Loucy (cell line): Measurements from ENCODE around the gene DHRSX.
"Not testable (repeated sequence)": the region's sequence is repeated elsewhere in the genome, so short reads cannot be mapped to it uniquely, and the experiment has no call there.

ENCODE experiments used
- H2AFZ ChIP-seq: fragments of 200-600 bp; sonication (generic); 2 replicates; pipeline ENCODE4 v1.6.0; 2016; ENCODE audit warnings: antibody characterized with exemption, mild to moderate bottlenecking, low read length, moderate library complexity
- H3F3A ChIP-seq: fragments of 200-600 bp; 2 replicates; pipeline ENCODE4 v1.6.0; 2016; ENCODE audit warnings: antibody characterized with exemption, low read depth, mild to moderate bottlenecking
- H3K27me3 ChIP-seq: fragments of 200-600 bp; sonication (generic); 2 replicates; pipeline ENCODE4 v1.6.1; 2014; ENCODE audit warnings: low read length, mild to moderate bottlenecking; ENCODE audit not compliant: insufficient read depth, poor library complexity, severe bottlenecking
- H3K36me3 ChIP-seq: fragments of 200-600 bp; sonication (generic); 2 replicates; pipeline ENCODE4 v1.6.1; 2016; ENCODE audit warnings: low read length; ENCODE audit not compliant: insufficient read depth
- H3K4me1 ChIP-seq: fragments of 200-600 bp; sonication (generic); 2 replicates; pipeline ENCODE4 v1.5.1; 2014; ENCODE audit warnings: low read length, mild to moderate bottlenecking; ENCODE audit not compliant: insufficient read depth, poor library complexity, severe bottlenecking
- H3K4me2 ChIP-seq: fragments of 200-600 bp; sonication (generic); 2 replicates; pipeline ENCODE4 v1.6.0; 2014; ENCODE audit warnings: antibody characterized with exemption, low read length, low read depth, mild to moderate bottlenecking; ENCODE audit not compliant: poor library complexity, severe bottlenecking
- H3K4me3 ChIP-seq: fragments of 200-600 bp; sonication (generic); 2 replicates; pipeline ENCODE4 v1.5.1; 2014; ENCODE audit warnings: low read length, mild to moderate bottlenecking, mixed read lengths; ENCODE audit not compliant: poor library complexity, severe bottlenecking
- H3K79me2 ChIP-seq: fragments of 200-600 bp; sonication (generic); 2 replicates; pipeline ENCODE4 v1.6.1; 2014; ENCODE audit warnings: low read length; ENCODE audit not compliant: insufficient read depth
- H3K9ac ChIP-seq: fragments of 200-600 bp; sonication (generic); 2 replicates; pipeline ENCODE4 v1.6.0; 2014; ENCODE audit warnings: mild to moderate bottlenecking, low read depth, low read length, moderate library complexity; ENCODE audit not compliant: poor library complexity, severe bottlenecking
- H3K9me2 ChIP-seq: fragments of 200-600 bp; sonication (generic); replicated peaks from 2 replicates; pipeline ENCODE4 v1.6.1; 2016; ENCODE audit warnings: low read depth, low read length, mixed read lengths
- H3K9me3 ChIP-seq: fragments of 200-600 bp; sonication (generic); 2 replicates; pipeline ENCODE4 v1.6.1; 2014; ENCODE audit warnings: mild to moderate bottlenecking, antibody characterized with exemption, low read length, low read depth; ENCODE audit not compliant: insufficient read depth
- H4K20me1 ChIP-seq: fragments of 200-600 bp; sonication (generic); 2 replicates; pipeline ENCODE4 v1.6.0; 2014; ENCODE audit warnings: antibody characterized with exemption, low read length, mild to moderate bottlenecking; ENCODE audit not compliant: insufficient read depth, poor library complexity, severe bottlenecking
- CTCF ChIP-seq: fragments of 200-600 bp; sonication (generic); conservative IDR thresholded peaks from 2 replicates; pipeline ENCODE4 v1.5.1; 2014; ENCODE audit warnings: mild to moderate bottlenecking, antibody characterized with exemption, low read length
- EZH2phosphoT487 ChIP-seq: fragments of 200-600 bp; IDR thresholded peaks from 2 replicates; pipeline ENCODE4 v1.6.1; 2018; ENCODE audit warnings: antibody characterized with exemption, mild to moderate bottlenecking, moderate library complexity, borderline replicate concordance

Gene DHRSX

GRCh38 chrX:2383144-2383543 is 117.6 kb downstream of the DHRSX start:
- Histone ChIP-seq H3K4me1 (no peaks in the 10 kb centered on the region), H3K9ac (no peak overlapping the region), H3K4me2 (no peak overlapping the region), H3K27me3 (no peaks in the 10 kb centered on the region), H3F3A (no peaks in the 10 kb centered on the region), H3K9me2 (no peaks in the 10 kb centered on the region), H2AFZ (no peak overlapping the region), H4K20me1 (no peaks in the 10 kb centered on the region), H3K79me2 (no peaks in the 10 kb centered on the region), H3K4me3 (no peak overlapping the region), H3K9me3 (no peaks in the 10 kb centered on the region), H3K36me3 (no peaks in the 10 kb centered on the region)
- TF ChIP-seq EZH2phosphoT487 (no peak), CTCF (no peak)

GRCh38 chrX:2382433-2383048 is 118.2 kb downstream of the DHRSX start:
- H3K4me1 ChIP-seq, result not testable (repeated sequence)

GRCh38 chrX:2376166-2376565 is 124.6 kb downstream of the DHRSX start:
- TF ChIP-seq CTCF, result no peak
- TF ChIP-seq EZH2phosphoT487, result no peak
- H2AFZ ChIP-seq, result no peak overlapping the region
- no peaks in the 10 kb centered on the region for H3K4me1 ChIP-seq
- H3K9me2 ChIP-seq, result no peaks in the 10 kb centered on the region
- H3K9ac ChIP-seq, result no peak overlapping the region
- H3K27me3 ChIP-seq, result no peaks in the 10 kb centered on the region
- H3K36me3 ChIP-seq, result no peaks in the 10 kb centered on the region
- H3K4me3 ChIP-seq, result no peak overlapping the region
- no peaks in the 10 kb centered on the region for H3K79me2 ChIP-seq
- no peaks in the 10 kb centered on the region for H3K9me3 ChIP-seq
- no peaks in the 10 kb centered on the region for H4K20me1 ChIP-seq
- no peaks in the 10 kb centered on the region for H3F3A ChIP-seq
- no peak overlapping the region for H3K4me2 ChIP-seq

More at GRCh38 chrX:2382433-2383048, 118.2 kb downstream of the DHRSX start:
- not testable (repeated sequence) for H3K36me3 ChIP-seq, H3K9me3 ChIP-seq, H2AFZ ChIP-seq, H3K4me2 ChIP-seq, H3F3A ChIP-seq, H3K9me2 ChIP-seq, H4K20me1 ChIP-seq, H3K9ac ChIP-seq, H3K27me3 ChIP-seq, H3K4me3 ChIP-seq, H3K79me2 ChIP-seq

GRCh38 chrX:2374086-2374485 is 126.7 kb downstream of the DHRSX start:
- no peak overlapping the region for H2AFZ ChIP-seq
- H4K20me1 ChIP-seq, result no peaks in the 10 kb centered on the region
- no peaks in the 10 kb centered on the region for H3F3A ChIP-seq
- no peaks in the 10 kb centered on the region for H3K9me3 ChIP-seq
- H3K27me3 ChIP-seq, result no peaks in the 10 kb centered on the region
- H3K4me3 ChIP-seq, result no peak overlapping the region
- H3K36me3 ChIP-seq, result no peaks in the 10 kb centered on the region
- no peaks in the 10 kb centered on the region for H3K9me2 ChIP-seq
- no peak overlapping the region for H3K9ac ChIP-seq
- H3K79me2 ChIP-seq, result no peaks in the 10 kb centered on the region
- TF ChIP-seq CTCF, result no peak
- no peak for TF ChIP-seq EZH2phosphoT487
- no peak overlapping the region for H3K4me2 ChIP-seq
- H3K4me1 ChIP-seq, result no peaks in the 10 kb centered on the region
